ENCODE measurements around the gene ANAPC1. TPM values are rescaled to one million over a fixed set of nuclear protein-coding genes. Genes with fewer than 3 reads are reported as not detected.
"Not testable (repeated sequence)": the region's sequence is repeated elsewhere in the genome, so short reads cannot be mapped to it uniquely, and the experiment has no call there.

The ANAPC1 gene
- total RNA-seq, 1 donor: 58.4 TPM

DNA sequence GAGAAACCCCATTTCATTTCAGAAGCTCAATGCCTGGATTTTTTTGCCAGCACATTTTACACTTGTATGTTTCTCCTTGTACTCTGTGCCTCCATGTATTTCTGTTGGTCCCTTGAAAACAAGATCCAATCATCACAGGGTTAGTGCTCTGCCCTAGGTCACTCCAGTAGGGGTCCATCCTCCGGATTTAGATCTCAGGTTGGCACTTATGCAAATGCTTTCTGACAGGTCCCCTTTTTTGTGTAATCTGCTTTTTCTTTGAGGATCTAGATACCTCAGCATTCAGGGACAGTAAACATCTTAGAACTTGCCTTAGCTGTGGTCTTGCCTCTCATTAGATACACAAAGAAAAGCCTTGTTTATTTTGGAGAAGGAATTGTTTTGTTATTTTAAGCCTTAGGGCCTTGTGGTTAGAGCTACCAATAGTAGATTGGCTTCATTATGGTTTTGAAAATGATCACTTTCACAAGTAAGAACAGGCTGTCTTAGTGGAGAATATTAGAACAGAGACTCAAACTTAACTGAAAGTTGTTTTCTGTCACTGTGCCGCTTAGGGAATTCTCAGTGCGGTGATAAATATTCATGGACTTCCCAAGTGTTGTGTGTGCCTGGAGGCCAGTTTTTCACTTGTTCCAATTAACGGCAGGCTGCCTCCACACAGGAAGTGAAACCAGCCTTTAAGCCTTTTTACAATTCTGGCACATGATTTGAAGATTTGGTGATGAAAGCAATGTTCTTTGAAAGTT lies 22.2 kb upstream of the ANAPC1 start:
- no peak for DNase-seq (ENCODE audit: low read depth in 2 of 3, low spot score in 2 of 3)

DNA sequence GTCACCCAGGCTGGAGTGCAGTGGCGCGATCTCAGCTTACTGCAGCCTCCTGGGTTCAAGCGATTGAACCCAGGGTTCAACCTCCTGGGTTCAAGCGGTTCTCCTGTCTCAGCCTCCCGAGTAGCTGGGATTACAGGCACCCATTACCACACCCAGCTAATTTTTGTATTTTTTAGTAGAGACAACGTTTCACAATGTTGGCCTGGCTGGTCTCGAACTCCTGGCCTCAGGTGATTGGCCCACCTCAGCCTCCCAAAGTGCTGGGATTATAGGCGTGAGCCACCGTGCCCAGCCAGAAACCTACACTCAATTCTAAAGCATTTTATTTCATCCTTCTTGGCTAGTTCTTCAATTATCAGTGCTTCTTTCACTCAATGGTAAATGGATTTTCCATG lies 21.5 kb upstream of the ANAPC1 start:
- not testable (repeated sequence) for DNase-seq (ENCODE audit: low read depth in 2 of 3, low spot score in 2 of 3)

DNA sequence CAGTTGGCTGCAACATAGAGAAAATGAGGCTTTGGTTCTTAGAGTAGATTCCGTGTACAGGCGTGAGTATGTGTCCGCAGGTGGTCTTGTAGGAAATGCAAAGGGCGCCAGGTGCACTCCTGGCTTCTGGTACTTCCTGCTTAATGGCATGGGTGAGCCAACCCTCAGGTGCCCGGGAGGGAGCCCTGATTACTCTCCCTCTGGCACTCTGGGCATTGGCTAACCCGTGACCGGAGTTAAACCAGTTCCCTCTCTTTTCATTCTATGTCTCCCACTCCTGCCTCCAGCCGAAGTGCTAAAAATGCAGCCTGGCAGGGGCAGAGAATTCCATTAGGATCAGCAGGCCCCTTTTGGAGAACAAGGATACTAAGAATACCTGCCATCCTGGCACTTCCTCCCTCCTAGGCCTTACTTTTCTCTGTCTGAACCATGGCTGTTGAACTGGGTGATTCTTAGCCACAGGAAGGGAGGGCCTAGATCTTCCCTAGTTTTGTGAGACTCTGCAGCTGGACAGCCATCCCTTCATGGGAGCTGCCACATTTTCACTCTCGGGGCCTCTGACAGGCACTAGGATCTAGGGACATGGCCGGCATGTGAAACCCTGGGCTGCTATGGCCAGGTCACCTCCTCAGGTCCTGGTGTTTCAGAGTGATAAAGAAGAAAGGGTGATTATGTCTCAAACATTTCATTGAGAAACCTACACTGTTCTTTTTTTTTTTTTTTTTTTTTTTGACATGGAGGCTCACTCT lies 20.9 kb upstream of the ANAPC1 start:
- DNase-seq (ENCODE audit: low read depth in 2 of 3, low spot score in 2 of 3): no peak

DNA sequence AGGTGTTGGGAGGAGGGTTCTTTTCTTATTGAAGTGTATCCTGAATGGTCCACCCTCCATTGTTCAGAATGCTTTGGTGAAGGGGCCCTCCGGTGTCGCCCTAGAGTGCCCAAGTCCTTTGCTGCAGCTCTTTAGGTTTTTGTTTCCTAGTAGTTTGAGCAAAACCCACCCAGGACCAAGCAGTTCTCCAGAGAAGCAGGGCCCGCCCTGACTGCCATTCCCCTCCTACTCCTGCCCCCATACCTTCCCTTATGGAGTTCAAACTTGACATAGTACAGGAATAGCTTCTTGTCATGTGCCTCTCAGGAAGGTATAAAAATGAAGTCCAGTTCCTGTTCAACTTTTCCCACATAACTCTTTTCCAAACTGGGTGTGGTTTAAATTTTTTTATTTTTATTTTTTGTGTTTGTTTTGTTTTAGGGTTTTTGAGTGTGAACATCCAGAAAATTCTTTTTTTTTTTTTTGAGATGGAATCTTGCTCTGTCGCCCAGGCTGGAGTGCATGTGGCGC lies 20.0 kb upstream of the ANAPC1 start:
- DNase-seq (ENCODE audit: low read depth in 2 of 3, low spot score in 2 of 3): no peak

GRCh38 chr2:111903516-111903915 lies 19.5 kb upstream of the ANAPC1 start:
- no peak for DNase-seq (ENCODE audit: low read depth in 2 of 3, low spot score in 2 of 3)

DNA sequence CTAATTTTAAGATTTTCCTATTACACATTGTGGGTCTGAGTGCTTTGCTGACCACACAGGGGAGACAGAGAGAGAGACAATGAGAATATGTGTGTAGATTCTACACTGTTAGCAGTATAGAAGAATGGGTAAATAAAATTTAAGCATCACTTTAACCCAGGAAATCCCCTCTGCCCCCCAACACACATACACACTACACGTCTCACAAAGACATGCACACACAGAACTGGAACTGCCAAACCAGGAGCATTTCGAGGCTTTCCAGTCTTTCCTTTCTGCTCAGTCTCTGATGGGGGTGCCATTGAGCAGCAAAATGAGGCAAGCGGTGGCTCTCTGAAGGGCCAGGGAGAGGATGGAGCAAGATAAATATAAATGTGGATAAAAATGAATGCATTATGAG lies 16.9 kb upstream of the ANAPC1 start:
- peak in 1 of 3 donors; percentile 53 for DNase-seq (ENCODE audit: low read depth in 2 of 3, low spot score in 2 of 3)

- DNase-seq (ENCODE audit: low read depth in 2 of 3, low spot score in 2 of 3): peak in 2 of 3 donors; percentile 57 to 75
Observed at GRCh38 chr2:111898703-111899514, 14.9 kb upstream of the ANAPC1 start.

DNA sequence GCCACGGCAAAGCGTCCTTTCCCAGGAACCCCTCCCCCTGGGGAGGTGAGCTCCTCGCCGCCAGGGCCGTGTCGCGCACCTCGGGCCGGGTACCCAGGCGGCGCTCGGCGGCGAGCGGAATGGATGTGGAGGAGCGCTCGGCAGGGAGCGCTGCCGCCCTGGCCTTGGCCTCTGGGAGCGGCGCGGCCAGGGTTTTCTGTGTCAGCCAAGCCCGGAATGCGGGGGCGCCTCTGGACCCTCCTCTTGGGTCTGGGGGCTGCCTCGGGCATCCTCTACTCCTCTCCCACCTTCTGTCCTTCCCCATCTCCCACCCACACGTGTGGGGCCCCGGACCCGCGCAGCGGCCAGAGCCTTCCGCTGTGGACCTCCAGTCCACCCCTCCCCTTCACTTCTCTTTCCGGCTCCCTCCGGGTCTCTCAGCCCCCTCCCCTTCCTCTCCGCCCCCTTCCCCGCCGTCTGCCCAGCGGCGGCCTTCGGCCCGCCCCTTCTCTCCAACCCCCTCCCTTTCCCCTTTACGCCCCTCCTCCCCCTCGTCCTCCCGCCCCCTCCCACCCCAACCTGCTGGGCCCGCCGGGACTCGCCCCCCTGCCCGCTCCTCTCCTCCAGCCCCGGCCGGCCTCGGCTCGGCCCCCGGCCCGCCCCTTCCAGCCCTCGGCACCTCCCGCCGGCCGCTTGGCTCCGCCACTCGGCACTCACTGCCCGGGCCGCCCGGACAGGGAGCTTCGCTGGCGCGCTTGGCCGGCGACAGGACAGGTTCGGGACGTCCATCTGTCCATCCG lies 14.1 kb upstream of the ANAPC1 start, which contains the start of gene MERTK:
TSS of gene MERTK (plus strand) at position 684 of the 779 bp plus-strand sequence. CDS start 129 bp downstream, outside the sequence.
- peak in 2 of 3 donors; percentile 92 to 94 for DNase-seq (ENCODE audit: low read depth in 2 of 3, low spot score in 2 of 3)

DNA sequence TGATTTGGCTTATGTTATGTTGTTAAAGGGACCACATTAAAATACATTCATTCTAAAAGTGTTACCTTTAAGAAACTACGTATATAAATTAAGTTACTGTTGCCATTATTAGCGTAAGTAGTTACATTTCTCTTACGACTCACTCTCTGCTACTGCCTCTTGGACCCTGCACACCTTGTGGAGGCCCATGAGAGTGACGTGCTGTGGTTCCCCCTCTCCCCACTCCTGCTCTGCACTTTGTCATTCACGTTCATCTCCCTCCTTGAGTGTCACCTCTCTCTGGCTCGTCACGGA lies 13.6 kb upstream of the ANAPC1 start:
- no peak for DNase-seq (ENCODE audit: low read depth in 2 of 3, low spot score in 2 of 3)

GRCh38 chr2:111896576-111896975 lies 12.6 kb upstream of the ANAPC1 start:
- no peak for DNase-seq (ENCODE audit: low read depth in 2 of 3, low spot score in 2 of 3)

DNA sequence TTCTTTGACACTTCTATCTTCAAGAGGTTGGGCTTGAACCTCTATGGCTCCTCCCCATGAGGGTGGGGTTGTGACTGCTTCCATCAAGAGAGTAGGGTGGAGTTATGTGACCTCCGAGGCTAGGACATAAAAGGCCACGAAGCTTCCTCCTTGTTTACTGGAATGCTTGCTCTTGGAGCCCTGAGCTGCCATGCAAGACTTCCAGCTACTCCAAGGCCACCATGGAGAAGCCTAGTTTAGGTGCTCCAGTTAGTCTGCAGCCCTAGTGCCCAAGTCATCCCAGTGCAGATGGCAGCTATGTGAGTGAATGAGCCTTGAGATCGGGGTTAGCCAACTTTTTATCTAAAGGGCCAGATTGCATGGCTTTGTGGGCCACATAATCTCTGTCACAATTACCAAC lies 12.0 kb upstream of the ANAPC1 start:
- no peak for DNase-seq (ENCODE audit: low read depth in 2 of 3, low spot score in 2 of 3)

DNA sequence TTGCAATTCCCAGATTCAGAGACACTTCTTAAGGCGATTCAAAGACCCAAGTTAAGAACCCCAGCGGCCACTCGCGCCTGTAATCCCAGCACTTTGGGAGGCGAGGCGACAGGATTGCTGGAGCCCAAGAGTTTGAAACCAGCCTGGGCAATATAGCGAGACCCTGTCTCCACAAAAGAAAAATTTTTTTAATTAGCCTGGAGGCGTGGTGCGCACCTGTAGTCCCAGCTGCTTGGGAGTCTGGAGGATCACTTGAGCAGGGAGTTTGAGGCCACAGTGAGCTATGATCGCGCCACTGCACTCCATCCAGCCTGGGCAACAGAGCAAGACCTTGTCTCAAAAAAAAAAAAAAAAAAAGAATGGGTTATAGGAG lies 585 bp upstream of the ANAPC1 start:
- DNase-seq (ENCODE audit: low read depth in 2 of 3, low spot score in 2 of 3): no peak

GRCh38 chr2:111872806-111873205 lies 11.2 kb downstream of the ANAPC1 start:
- DNase-seq (ENCODE audit: low read depth in 2 of 3, low spot score in 2 of 3): not testable (repeated sequence)

- DNase-seq (ENCODE audit: low read depth in 2 of 3, low spot score in 2 of 3): not testable (repeated sequence)
Observed at GRCh38 chr2:111865124-111865523, 18.9 kb downstream of the ANAPC1 start.

- DNase-seq (ENCODE audit: low read depth in 2 of 3, low spot score in 2 of 3): not testable (repeated sequence)
Observed at GRCh38 chr2:111860005-111860404, 24.0 kb downstream of the ANAPC1 start.

GRCh38 chr2:111852544-111852943 lies 31.4 kb downstream of the ANAPC1 start:
- DNase-seq (ENCODE audit: low read depth in 2 of 3, low spot score in 2 of 3): not testable (repeated sequence)

GRCh38 chr2:111850646-111851045 lies 33.3 kb downstream of the ANAPC1 start:
- DNase-seq (ENCODE audit: low read depth in 2 of 3, low spot score in 2 of 3): peak in 1 of 3 donors; percentile 21

- not testable (repeated sequence) for DNase-seq (ENCODE audit: low read depth in 2 of 3, low spot score in 2 of 3)
Observed at GRCh38 chr2:111839625-111840282, 44.2 kb downstream of the ANAPC1 start.

- not testable (repeated sequence) for DNase-seq (ENCODE audit: low read depth in 2 of 3, low spot score in 2 of 3)
Observed at GRCh38 chr2:111838992-111839391, 45.0 kb downstream of the ANAPC1 start.

DNA sequence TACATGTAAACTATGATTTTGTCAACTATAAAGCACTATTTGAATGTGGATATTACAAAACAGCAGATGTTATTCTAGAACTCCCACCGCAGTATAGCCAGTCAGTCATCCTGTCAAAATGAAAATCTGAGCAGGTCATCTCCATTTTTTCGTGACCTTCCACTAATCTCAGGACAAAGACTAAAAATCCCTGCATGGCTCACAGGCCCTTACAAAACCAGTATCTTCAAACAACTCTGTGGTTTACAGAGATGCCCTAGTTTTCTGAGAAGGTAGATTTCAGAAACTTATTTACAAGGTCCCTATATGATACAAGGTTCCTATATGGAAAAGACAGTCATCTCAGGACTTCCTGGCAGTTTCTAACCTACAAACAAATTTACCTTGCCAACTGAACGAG lies 49.8 kb downstream of the ANAPC1 start:
- not testable (repeated sequence) for DNase-seq (ENCODE audit: low read depth in 2 of 3, low spot score in 2 of 3)
